Panc1 (cell line): ENCODE measurements around the gene PRKCA. TPM values are rescaled to one million over a fixed set of nuclear protein-coding genes. Genes with fewer than 3 reads are reported as not detected.

ENCODE experiments used
- ATAC-seq: fragments of 200-7000 bp; cut with Tn5 transposase; 2 replicates; pipeline ENCODE4 v1.9.1; 2020; ENCODE audit warnings: mild to moderate bottlenecking, moderate library complexity
- BruUV-seq: library from RNA; stranded (reverse); fragments of 400-500 nt; replicated peaks from 2 replicates; lab custom pipeline; 2021; lab: Mats Ljungman, UMichigan
- CTCF ChIA-PET: fragments of 300-600 bp; sonication (Branson Sonifier 250); formaldehyde crosslinking; loops from one replicate; lab custom pipeline; 2022; ENCODE audit warnings: antibody characterized with exemption; lab: Charles Lee
- POLR2A ChIA-PET: fragments of 300-600 bp; sonication (Branson Sonifier 250); formaldehyde crosslinking; loops from one replicate; lab custom pipeline; 2022; ENCODE audit warnings: antibody characterized with exemption; lab: Charles Lee
- DNase-seq: peaks from one replicate; pipeline ENCODE4 v3.0.0-alpha.2; 2010; ENCODE audit warnings: low read depth, low spot score
- H3K27ac ChIP-seq: 2 replicates; pipeline ENCODE4 v1.5.1; 2011; ENCODE audit warnings: mild to moderate bottlenecking, low read length, inconsistent platforms
- H3K27me3 ChIP-seq: fragments of 200-500 bp; sonication (Bioruptor generic); 2 replicates; pipeline ENCODE4 v1.6.0; 2014; ENCODE audit warnings: low read length, inconsistent platforms; ENCODE audit not compliant: control insufficient read depth, insufficient read depth
- H3K36me3 ChIP-seq: fragments of 200-500 bp; sonication (Bioruptor generic); 2 replicates; pipeline ENCODE4 v1.5.1; 2014; ENCODE audit warnings: inconsistent platforms, mild to moderate bottlenecking, low read length, moderate library complexity; ENCODE audit not compliant: control insufficient read depth, insufficient read depth
- H3K4me1 ChIP-seq: 2 replicates; pipeline ENCODE4 v1.5.1; 2011; ENCODE audit warnings: inconsistent platforms, mild to moderate bottlenecking, low read length, moderate library complexity; ENCODE audit not compliant: control insufficient read depth, insufficient read depth
- H3K4me3 ChIP-seq, 2 experiments: 2 replicates each; pipeline ENCODE4 v1.5.1; 2011 to 2012; ENCODE audit warnings: low read depth in 2 of 2, low read length in 2 of 2, mild to moderate bottlenecking in 2 of 2, inconsistent platforms in 1 of 2, moderate library complexity in 1 of 2
- H3K9me3 ChIP-seq: fragments of 200-500 bp; sonication (Bioruptor generic); 2 replicates; pipeline ENCODE4 v1.5.1; 2014; ENCODE audit warnings: low read depth, mild to moderate bottlenecking, inconsistent platforms, low read length, moderate library complexity; ENCODE audit not compliant: control insufficient read depth, insufficient read depth
- POLR2AphosphoS5 ChIP-seq: IDR thresholded peaks from 2 replicates; pipeline ENCODE4 v1.6.1; 2012; ENCODE audit warnings: mild to moderate bottlenecking, low read depth, low read length, moderate library complexity
- SIN3A ChIP-seq: IDR thresholded peaks from 2 replicates; pipeline ENCODE4 v1.6.1; 2012; ENCODE audit warnings: low read depth, mild to moderate bottlenecking, low read length, moderate library complexity, borderline replicate concordance; ENCODE audit not compliant: insufficient read depth
- TCF7L2 ChIP-seq: IDR thresholded peaks from 2 replicates; pipeline ENCODE4 v1.6.1; 2011; ENCODE audit warnings: mild to moderate bottlenecking, low read depth, low read length, inconsistent platforms
- in situ Hi-C: cut with HindIII; loops from 2 replicates; pipeline ENCODE4 v1.10.0; 2016; ENCODE audit warnings: low sequenced_read_pairs, low pct_unique_long_range_greater_than_20kb
- intact Hi-C: fragments of 100-400 bp; cut with micrococcal nuclease; formaldehyde crosslinking; loops from one replicate; pipeline ENCODE4 v1.10.0; 2022; ENCODE audit not compliant: unreplicated experiment
- total RNA-seq: library from RNA; stranded (reverse); gene quantifications from one replicate; pipeline ENCODE4 v1.2.1, GENCODE V29; 2021; ENCODE audit not compliant: unreplicated experiment
- TF ChIP-seq, protein P1 (sequence below): fragments of 450-650 bp; IDR thresholded peaks from 2 replicates; pipeline ENCODE4 v1.5.1; 2017; ENCODE audit warnings: mild to moderate bottlenecking
- TF ChIP-seq, protein P2 (sequence below), 2 experiments: IDR thresholded peaks; 2 replicates each; pipeline ENCODE4 v1.6.1; 2011 to 2012; ENCODE audit warnings: low read depth in 2 of 2, control low read depth in 1 of 2, low read length in 1 of 2, mild to moderate bottlenecking in 1 of 2, moderate library complexity in 1 of 2; ENCODE audit not compliant: insufficient read depth in 1 of 2

PRKCA gene
- total RNA-seq, 1 experiment from 2014 or later: 53.0 TPM

DNA sequence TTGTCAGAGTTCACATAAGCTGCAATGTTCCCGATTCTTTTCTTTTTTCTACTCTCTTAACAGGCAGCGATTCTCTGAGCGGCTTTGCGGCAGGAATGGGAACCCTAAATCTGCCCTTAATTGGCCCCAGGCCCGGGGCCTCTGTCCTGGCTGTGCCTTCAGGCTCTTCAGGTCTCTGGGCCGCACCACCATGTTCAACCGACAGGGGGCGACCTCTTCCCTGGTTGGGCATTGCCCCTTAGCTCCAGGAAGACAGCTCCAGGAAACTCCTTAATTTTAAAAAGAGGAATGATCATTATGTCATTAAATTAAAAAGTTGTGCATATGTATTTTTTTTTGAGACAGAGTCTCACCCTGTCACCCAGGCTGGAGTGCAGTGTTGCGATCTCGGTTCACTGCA is 552.8 kb downstream of the PRKCA start:
- H3K27ac ChIP-seq: no peak overlapping the region
- ATAC-seq: no peak
- CTCF ChIA-PET: no interaction called here
- no TSS peak for BruUV-seq
- no peak for DNase-seq
- H3K4me1 ChIP-seq: no peaks in the 10 kb centered on the region
- no peaks in the 10 kb centered on the region for H3K9me3 ChIP-seq
- in situ Hi-C loops (no loop called here), intact Hi-C loops (no loop called here)
- no peaks in the 10 kb centered on the region for H3K36me3 ChIP-seq
- H3K4me3 ChIP-seq: no peak overlapping the region
- POLR2A ChIA-PET: no interaction called here
- no peaks in the 10 kb centered on the region for H3K27me3 ChIP-seq
- TF ChIP-seq, protein P1, sequence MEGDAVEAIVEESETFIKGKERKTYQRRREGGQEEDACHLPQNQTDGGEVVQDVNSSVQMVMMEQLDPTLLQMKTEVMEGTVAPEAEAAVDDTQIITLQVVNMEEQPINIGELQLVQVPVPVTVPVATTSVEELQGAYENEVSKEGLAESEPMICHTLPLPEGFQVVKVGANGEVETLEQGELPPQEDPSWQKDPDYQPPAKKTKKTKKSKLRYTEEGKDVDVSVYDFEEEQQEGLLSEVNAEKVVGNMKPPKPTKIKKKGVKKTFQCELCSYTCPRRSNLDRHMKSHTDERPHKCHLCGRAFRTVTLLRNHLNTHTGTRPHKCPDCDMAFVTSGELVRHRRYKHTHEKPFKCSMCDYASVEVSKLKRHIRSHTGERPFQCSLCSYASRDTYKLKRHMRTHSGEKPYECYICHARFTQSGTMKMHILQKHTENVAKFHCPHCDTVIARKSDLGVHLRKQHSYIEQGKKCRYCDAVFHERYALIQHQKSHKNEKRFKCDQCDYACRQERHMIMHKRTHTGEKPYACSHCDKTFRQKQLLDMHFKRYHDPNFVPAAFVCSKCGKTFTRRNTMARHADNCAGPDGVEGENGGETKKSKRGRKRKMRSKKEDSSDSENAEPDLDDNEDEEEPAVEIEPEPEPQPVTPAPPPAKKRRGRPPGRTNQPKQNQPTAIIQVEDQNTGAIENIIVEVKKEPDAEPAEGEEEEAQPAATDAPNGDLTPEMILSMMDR: peak; percentile 51
- TF ChIP-seq, protein P2, sequence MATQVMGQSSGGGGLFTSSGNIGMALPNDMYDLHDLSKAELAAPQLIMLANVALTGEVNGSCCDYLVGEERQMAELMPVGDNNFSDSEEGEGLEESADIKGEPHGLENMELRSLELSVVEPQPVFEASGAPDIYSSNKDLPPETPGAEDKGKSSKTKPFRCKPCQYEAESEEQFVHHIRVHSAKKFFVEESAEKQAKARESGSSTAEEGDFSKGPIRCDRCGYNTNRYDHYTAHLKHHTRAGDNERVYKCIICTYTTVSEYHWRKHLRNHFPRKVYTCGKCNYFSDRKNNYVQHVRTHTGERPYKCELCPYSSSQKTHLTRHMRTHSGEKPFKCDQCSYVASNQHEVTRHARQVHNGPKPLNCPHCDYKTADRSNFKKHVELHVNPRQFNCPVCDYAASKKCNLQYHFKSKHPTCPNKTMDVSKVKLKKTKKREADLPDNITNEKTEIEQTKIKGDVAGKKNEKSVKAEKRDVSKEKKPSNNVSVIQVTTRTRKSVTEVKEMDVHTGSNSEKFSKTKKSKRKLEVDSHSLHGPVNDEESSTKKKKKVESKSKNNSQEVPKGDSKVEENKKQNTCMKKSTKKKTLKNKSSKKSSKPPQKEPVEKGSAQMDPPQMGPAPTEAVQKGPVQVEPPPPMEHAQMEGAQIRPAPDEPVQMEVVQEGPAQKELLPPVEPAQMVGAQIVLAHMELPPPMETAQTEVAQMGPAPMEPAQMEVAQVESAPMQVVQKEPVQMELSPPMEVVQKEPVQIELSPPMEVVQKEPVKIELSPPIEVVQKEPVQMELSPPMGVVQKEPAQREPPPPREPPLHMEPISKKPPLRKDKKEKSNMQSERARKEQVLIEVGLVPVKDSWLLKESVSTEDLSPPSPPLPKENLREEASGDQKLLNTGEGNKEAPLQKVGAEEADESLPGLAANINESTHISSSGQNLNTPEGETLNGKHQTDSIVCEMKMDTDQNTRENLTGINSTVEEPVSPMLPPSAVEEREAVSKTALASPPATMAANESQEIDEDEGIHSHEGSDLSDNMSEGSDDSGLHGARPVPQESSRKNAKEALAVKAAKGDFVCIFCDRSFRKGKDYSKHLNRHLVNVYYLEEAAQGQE (IDR thresholded peaks at IDR 0.05; ENCODE audit: insufficient read depth in 1 of 2, low read depth in 2 of 2, low read length in 1 of 2): no peak
- TF ChIP-seq TCF7L2 (no peak), SIN3A (no peak), POLR2AphosphoS5 (no peak)

DNA sequence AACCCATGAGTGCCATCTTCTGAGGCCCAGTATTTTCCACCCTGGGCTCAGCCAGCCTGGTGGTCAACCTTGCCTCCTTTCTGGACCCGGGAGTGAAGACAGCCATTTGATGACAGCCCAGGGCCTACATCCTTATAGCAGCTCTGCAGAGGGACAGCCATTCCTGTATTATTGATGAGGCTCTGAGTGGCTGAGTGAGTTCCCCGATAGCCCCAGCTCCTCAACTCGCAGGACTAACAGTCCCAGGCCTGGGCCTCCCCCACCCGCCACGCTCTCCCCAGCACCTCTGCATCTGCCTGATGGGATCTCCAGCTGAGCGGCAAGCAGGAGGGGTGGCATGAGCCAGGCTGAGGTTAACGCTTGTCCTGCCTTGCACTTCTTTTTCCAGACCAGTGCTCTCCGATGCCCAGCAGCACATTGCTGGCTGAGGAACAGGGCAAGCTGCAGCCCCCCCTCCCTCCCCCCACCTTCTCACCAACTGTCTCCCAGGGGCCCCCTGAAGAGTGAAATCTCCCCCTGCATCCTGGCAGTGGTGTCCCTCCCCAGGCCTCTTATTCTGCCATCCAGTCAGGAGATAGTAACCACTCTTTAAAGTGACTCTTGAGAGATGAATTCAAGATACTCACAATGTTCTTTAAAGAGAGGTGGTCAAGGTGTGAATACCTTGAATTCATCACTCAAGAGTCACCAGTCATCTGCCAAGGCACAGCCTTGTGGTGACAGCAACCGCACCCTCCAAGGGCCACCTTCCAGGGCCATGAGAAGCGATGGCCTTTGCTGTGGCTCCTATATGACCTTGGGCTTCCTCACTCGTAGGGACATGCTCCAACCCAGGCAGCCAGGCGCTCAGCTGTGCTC is 556.0 kb downstream of the PRKCA start:
- in situ Hi-C loops: no loop called here
- intact Hi-C loops: no loop called here
- BruUV-seq: no TSS peak
- DNase-seq (no peak), ATAC-seq (no peak)
- Histone ChIP-seq H3K27me3 (no peaks in the 10 kb centered on the region), H3K4me3 (no peak overlapping the region), H3K27ac (no peak overlapping the region), H3K9me3 (no peaks in the 10 kb centered on the region), H3K36me3 (no peaks in the 10 kb centered on the region), H3K4me1 (no peaks in the 10 kb centered on the region)
- POLR2A ChIA-PET: no interaction called here
- CTCF ChIA-PET: no interaction called here
- TF ChIP-seq, protein P2 (IDR thresholded peaks at IDR 0.05; ENCODE audit: insufficient read depth in 1 of 2, low read depth in 2 of 2, low read length in 1 of 2): no peak
- TF ChIP-seq, protein P1: no peak
- TF ChIP-seq TCF7L2 (no peak), SIN3A (no peak), POLR2AphosphoS5 (no peak)
